ENCODE data around the gene MYH6.

DNA sequence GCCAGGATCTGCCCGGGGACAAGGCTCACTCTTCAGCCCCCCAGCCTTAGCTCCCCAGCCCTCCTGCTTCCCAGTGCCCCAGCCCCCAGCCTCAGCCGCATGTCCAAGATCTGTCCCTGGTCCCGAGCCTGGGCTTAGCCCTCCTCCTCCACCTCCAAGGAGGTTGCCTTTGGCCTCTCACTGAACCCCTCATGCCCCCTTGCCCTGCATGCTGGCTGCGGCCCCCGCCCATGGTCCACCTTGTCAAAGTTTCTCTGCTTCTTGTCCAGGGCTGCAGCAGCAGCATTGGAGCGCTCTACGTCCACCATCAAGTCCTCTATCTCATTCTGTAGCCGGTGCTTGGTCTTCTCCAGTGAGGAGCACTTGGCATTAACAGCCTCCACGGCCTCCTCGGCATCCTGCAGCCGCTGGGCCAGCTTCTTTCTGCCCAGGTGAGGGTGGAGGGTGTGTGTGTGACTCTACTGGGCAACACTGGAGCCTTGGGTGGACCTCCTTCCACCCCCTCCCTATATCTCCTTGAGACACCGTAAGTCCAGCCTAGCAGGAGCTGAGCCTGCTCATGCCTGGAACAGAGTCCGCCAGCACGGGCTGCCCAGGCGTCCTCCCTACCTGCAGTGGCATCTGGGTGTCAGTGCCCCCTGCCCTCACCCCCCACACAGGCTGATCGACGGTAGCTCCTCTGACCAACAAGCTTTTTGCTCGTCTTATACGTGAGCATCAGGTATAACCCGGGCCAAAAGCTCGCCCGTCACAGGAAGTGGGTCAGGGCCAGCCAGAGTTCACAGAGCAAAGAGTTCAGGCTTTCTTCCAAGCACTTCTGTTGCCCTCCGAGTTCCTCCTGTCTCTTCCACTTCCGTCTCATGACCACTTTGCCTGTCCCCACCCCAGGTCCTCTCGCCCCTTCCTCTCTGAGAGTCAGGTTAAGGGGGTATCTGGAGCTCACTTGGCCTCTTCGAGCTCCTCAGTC lies 19.9 kb downstream of the MYH6 start:
- no peak for TF ChIP-seq POLR2A (IDR thresholded peaks at IDR 0.05)
- TF ChIP-seq, protein P1, sequence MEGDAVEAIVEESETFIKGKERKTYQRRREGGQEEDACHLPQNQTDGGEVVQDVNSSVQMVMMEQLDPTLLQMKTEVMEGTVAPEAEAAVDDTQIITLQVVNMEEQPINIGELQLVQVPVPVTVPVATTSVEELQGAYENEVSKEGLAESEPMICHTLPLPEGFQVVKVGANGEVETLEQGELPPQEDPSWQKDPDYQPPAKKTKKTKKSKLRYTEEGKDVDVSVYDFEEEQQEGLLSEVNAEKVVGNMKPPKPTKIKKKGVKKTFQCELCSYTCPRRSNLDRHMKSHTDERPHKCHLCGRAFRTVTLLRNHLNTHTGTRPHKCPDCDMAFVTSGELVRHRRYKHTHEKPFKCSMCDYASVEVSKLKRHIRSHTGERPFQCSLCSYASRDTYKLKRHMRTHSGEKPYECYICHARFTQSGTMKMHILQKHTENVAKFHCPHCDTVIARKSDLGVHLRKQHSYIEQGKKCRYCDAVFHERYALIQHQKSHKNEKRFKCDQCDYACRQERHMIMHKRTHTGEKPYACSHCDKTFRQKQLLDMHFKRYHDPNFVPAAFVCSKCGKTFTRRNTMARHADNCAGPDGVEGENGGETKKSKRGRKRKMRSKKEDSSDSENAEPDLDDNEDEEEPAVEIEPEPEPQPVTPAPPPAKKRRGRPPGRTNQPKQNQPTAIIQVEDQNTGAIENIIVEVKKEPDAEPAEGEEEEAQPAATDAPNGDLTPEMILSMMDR (IDR thresholded peaks at IDR 0.05), result no peak

Measured in body of pancreas (tissue), 4 donors.